Measurements from ENCODE around the gene CUL4A.
"Not testable (repeated sequence)": the region's sequence is repeated elsewhere in the genome, so short reads cannot be mapped to it uniquely, and the experiment has no call there.

The CUL4A gene
- 91.5 to 101 (median 100) reads per million in 3 donors for total RNA-seq

DNA sequence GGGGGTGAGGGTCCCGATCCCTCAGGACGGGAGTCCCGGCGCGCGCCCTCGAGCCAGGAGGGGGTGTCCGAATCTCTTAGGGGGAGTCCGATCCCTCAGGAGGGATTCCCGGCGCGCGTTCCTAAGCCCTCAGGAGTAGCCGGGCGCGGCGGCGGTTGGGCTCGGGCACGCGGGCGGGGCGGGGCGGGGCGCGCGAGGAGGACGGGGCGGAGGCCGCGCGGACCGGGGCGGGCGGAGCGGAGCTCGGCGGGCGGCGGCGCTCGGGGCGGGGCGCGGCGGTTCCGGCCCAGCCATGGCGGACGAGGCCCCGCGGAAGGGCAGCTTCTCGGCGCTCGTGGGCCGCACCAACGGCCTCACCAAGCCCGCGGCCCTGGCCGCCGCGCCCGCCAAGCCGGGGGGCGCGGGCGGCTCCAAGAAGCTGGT is at the start of gene CUL4A:
CUL4A (plus strand) TSS at position 278 of the 423 bp plus-strand sequence; CDS start at position 293, 15 bp downstream.
- H3K4me3 ChIP-seq (ENCODE audit: insufficient read depth, low read depth, low read length, poor library complexity, severe bottlenecking): peak within 1 kb of the TSS; percentile 91
- H3K4me1 ChIP-seq (ENCODE audit: control insufficient read depth, insufficient read depth, low read length, poor library complexity, severe bottlenecking): peaks cover 20% of the 10 kb centered on the region
- peak; percentile 54 to 60 (median 55) for DNase-seq
- no peaks in the 10 kb centered on the region for H3K9me3 ChIP-seq (ENCODE audit: control insufficient read depth, low read length)
- H3K27ac ChIP-seq (ENCODE audit: insufficient read depth, low read length, poor library complexity, severe bottlenecking): peak within 1 kb of the TSS; percentile 93
- H3K27me3 ChIP-seq (replicated peaks; ENCODE audit: control insufficient read depth, insufficient read depth, low read length, poor library complexity, severe bottlenecking): no peaks in the 10 kb centered on the region
- H3K36me3 ChIP-seq (ENCODE audit: control insufficient read depth, insufficient read depth, low read length): peaks cover 7% of the 10 kb centered on the region

DNA sequence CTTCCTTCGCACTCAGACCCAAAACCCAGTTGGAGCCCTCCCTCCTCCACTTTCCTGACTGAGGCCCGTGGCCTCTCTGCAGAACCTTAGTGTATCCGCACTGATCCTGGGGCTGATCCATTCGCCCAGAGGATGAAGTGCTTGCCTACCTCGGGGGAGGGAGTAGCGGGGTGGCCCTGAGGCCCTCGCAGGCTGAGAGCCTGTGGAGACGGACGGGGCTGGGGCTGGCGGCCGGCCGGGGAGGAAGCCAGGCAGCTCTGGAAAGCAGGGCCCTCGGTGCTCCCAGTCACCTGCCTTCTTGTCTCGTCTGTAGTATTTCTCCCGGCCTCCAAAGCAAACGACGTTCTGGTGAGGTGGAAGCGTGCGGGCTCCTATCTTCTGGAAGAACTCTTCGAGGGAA is 49.7 kb upstream of the CUL4A start:
- Histone ChIP-seq H3K36me3 (ENCODE audit: control insufficient read depth, insufficient read depth, low read length) (no peaks in the 10 kb centered on the region), H3K27ac (ENCODE audit: insufficient read depth, low read length, poor library complexity, severe bottlenecking) (no peak overlapping the region), H3K4me3 (ENCODE audit: insufficient read depth, low read depth, low read length, poor library complexity, severe bottlenecking) (no peak overlapping the region), H3K4me1 (ENCODE audit: control insufficient read depth, insufficient read depth, low read length, poor library complexity, severe bottlenecking) (peaks cover 9% of the 10 kb centered on the region), H3K27me3 (replicated peaks; ENCODE audit: control insufficient read depth, insufficient read depth, low read length, poor library complexity, severe bottlenecking) (no peaks in the 10 kb centered on the region), H3K9me3 (ENCODE audit: control insufficient read depth, low read length) (no peaks in the 10 kb centered on the region)
- no peak for DNase-seq

DNA sequence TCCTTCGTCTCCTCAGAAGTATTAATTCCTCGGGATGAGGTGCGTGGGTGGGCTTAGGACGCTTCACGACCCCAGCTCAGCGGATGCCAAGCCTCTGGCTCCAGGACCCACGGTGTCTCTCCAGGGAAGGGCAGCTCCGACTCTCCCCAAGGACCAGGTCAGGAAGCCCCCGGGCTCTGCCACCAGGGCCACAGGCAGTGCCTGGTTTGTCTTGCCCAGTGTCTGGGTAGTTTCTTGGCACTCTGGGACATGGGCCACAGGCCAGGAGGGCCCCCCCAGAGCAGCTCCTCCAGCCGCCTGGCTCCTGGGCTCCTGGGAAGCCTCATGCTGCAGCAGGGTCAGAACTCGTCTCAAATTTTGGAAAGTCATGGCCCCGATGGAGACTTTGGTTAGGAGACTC is 48.4 kb upstream of the CUL4A start:
- H3K27ac ChIP-seq (ENCODE audit: insufficient read depth, low read length, poor library complexity, severe bottlenecking): no peak overlapping the region

DNA sequence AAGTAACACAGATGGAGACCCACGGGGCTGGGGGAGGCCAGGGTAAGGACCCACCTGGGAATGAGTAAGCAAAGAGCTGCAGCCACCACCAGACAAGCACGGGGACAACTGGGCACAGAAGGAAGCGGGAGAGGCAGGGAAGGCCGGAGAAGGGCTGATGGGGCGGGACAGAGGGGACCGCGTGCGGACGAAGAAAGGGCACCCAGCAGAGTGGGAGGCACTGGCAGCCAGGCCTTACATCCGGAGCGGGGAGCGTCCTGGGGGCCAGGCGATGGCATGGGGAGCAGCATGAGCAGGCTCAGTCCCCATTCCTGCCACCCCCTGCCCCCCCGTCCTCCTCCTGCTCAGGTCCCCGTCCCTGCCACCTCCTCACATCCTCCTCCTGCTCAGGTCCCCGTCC is 48.0 kb upstream of the CUL4A start:
- H3K9me3 ChIP-seq (ENCODE audit: control insufficient read depth, low read length): no peaks in the 10 kb centered on the region
- no peak for DNase-seq
- H3K36me3 ChIP-seq (ENCODE audit: control insufficient read depth, insufficient read depth, low read length): no peaks in the 10 kb centered on the region
- H3K4me1 ChIP-seq (ENCODE audit: control insufficient read depth, insufficient read depth, low read length, poor library complexity, severe bottlenecking): peaks cover 9% of the 10 kb centered on the region
- no peaks in the 10 kb centered on the region for H3K27me3 ChIP-seq (replicated peaks; ENCODE audit: control insufficient read depth, insufficient read depth, low read length, poor library complexity, severe bottlenecking)
- H3K4me3 ChIP-seq (ENCODE audit: insufficient read depth, low read depth, low read length, poor library complexity, severe bottlenecking): no peak overlapping the region
- H3K27ac ChIP-seq (ENCODE audit: insufficient read depth, low read length, poor library complexity, severe bottlenecking): no peak overlapping the region

More for the DNA sequence above, 48.4 kb upstream of the CUL4A start:
- Histone ChIP-seq H3K27me3 (replicated peaks; ENCODE audit: control insufficient read depth, insufficient read depth, low read length, poor library complexity, severe bottlenecking) (no peaks in the 10 kb centered on the region), H3K9me3 (ENCODE audit: control insufficient read depth, low read length) (no peaks in the 10 kb centered on the region), H3K4me1 (ENCODE audit: control insufficient read depth, insufficient read depth, low read length, poor library complexity, severe bottlenecking) (peaks cover 9% of the 10 kb centered on the region), H3K4me3 (ENCODE audit: insufficient read depth, low read depth, low read length, poor library complexity, severe bottlenecking) (no peak overlapping the region), H3K36me3 (ENCODE audit: control insufficient read depth, insufficient read depth, low read length) (no peaks in the 10 kb centered on the region)
- DNase-seq: no peak

DNA sequence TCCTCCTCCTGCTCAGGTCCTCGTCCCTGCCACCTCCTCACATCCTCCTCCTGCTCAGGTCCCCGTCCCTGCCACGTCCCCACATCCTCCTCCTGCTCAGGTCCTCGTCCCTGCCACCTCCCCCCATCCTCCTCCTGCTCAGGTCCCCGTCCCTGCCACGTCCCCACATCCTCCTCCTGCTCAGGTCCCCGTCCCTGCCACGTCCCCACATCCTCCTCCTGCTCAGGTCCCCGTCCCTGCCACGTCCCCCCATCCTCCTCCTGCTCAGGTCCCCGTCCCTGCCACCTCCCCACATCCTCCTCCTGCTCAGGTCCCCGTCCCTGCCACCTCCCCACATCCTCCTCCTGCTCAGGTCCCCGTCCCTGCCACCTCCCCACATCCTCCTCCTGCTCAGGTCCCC is 47.4 kb upstream of the CUL4A start:
- H3K27ac ChIP-seq (ENCODE audit: insufficient read depth, low read length, poor library complexity, severe bottlenecking); H3K36me3 ChIP-seq (ENCODE audit: control insufficient read depth, insufficient read depth, low read length); H3K9me3 ChIP-seq (ENCODE audit: control insufficient read depth, low read length); H3K27me3 ChIP-seq (replicated peaks; ENCODE audit: control insufficient read depth, insufficient read depth, low read length, poor library complexity, severe bottlenecking); H3K4me1 ChIP-seq (ENCODE audit: control insufficient read depth, insufficient read depth, low read length, poor library complexity, severe bottlenecking); DNase-seq; H3K4me3 ChIP-seq (ENCODE audit: insufficient read depth, low read depth, low read length, poor library complexity, severe bottlenecking): not testable (repeated sequence)

DNA sequence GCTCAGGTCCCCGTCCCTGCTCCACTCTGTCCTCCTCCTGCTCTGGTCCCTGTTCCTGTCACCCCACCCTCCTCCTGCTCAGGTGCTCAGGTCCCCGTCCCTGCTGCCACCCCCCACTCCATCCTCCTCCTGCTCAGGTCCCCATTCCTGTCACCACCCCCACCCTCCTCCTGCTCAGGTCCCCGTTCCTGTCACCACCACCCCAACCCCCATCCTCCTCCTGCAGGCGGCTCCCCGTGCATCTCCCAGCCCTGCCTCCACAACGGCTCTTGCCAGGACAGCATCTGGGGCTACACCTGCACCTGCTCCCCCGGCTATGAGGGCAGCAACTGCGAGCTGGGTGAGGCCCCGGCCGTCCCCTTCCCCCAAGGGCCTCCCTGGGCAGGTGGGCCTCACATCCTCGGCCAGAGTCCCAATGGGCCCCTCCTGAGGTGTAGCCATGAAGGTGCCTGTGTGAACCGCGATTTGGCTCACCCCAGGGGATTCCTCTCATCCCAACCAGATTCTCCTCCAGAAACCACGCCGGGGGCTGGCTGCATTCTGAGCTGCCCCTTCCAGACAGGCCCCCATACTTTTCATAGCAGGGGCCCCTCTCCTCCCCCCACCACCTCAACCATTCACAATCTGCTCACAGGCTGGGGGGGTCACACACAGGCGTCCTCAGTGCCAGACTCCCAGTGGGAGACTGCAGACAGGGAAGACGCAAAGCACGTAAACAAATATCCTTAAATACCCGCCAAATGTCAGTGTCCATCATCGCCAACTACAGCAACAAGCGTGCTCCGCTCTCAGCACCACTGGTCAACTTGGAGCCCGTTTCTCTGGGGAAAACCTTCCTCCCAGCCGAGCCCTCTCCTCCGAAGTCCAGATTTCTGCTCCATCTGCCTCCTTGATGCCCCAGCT is 46.4 kb upstream of the CUL4A start:
- DNase-seq: no peak

DNA sequence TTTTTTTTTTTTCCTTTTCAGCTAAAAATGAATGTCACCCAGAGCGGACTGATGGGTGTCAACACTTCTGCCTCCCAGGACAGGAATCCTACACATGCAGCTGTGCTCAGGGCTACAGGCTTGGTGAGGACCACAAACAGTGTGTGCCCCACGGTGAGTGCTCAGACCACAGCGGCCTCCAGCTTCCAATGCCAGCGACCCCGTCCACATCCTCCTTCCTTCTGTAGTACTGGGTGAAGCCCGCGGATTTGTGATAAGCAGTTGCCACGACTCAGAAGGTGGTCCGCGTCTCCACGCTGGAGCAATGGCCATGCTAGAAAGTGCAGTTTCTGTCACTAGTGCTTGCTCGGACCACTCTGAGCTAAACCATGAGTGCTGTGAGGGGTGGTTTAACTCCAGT is 44.9 kb upstream of the CUL4A start:
- Histone ChIP-seq H3K27ac (ENCODE audit: insufficient read depth, low read length, poor library complexity, severe bottlenecking) (no peak overlapping the region), H3K27me3 (replicated peaks; ENCODE audit: control insufficient read depth, insufficient read depth, low read length, poor library complexity, severe bottlenecking) (no peaks in the 10 kb centered on the region), H3K4me3 (ENCODE audit: insufficient read depth, low read depth, low read length, poor library complexity, severe bottlenecking) (no peak overlapping the region), H3K4me1 (ENCODE audit: control insufficient read depth, insufficient read depth, low read length, poor library complexity, severe bottlenecking) (peaks cover 9% of the 10 kb centered on the region), H3K9me3 (ENCODE audit: control insufficient read depth, low read length) (no peaks in the 10 kb centered on the region), H3K36me3 (ENCODE audit: control insufficient read depth, insufficient read depth, low read length) (no peaks in the 10 kb centered on the region)
- no peak for DNase-seq

More for the DNA sequence above, 46.4 kb upstream of the CUL4A start:
- H3K27me3 ChIP-seq (replicated peaks; ENCODE audit: control insufficient read depth, insufficient read depth, low read length, poor library complexity, severe bottlenecking): no peaks in the 10 kb centered on the region
- H3K4me3 ChIP-seq (ENCODE audit: insufficient read depth, low read depth, low read length, poor library complexity, severe bottlenecking): no peak overlapping the region
- H3K36me3 ChIP-seq (ENCODE audit: control insufficient read depth, insufficient read depth, low read length): no peaks in the 10 kb centered on the region
- peaks cover 9% of the 10 kb centered on the region for H3K4me1 ChIP-seq (ENCODE audit: control insufficient read depth, insufficient read depth, low read length, poor library complexity, severe bottlenecking)
- no peaks in the 10 kb centered on the region for H3K9me3 ChIP-seq (ENCODE audit: control insufficient read depth, low read length)
- H3K27ac ChIP-seq (ENCODE audit: insufficient read depth, low read length, poor library complexity, severe bottlenecking): peak overlapping the region; percentile 2

DNA sequence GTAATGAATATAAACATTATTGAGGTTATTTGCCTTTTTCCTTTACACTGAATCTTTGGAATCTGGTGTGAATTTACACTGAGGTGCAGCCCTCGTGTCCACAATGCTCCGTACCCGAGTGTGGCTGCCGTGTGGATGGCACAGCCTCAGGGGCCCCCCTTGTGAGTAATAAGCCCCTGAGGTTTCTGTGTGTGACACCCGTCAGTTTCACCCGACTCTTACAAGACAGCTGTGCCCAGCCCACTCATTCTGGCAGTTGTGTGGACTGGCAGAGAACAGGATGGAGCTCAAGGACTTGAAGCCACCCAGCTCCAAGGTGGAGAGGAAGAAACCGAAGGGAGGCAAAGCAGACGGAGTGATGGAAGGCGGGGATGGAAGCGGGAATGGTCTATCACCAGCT is 43.1 kb upstream of the CUL4A start:
- Histone ChIP-seq H3K9me3 (ENCODE audit: control insufficient read depth, low read length) (no peaks in the 10 kb centered on the region), H3K27ac (ENCODE audit: insufficient read depth, low read length, poor library complexity, severe bottlenecking) (no peak overlapping the region), H3K4me1 (ENCODE audit: control insufficient read depth, insufficient read depth, low read length, poor library complexity, severe bottlenecking) (peaks cover 9% of the 10 kb centered on the region), H3K27me3 (replicated peaks; ENCODE audit: control insufficient read depth, insufficient read depth, low read length, poor library complexity, severe bottlenecking) (no peaks in the 10 kb centered on the region), H3K36me3 (ENCODE audit: control insufficient read depth, insufficient read depth, low read length) (no peaks in the 10 kb centered on the region), H3K4me3 (ENCODE audit: insufficient read depth, low read depth, low read length, poor library complexity, severe bottlenecking) (no peak overlapping the region)
- no peak for DNase-seq

DNA sequence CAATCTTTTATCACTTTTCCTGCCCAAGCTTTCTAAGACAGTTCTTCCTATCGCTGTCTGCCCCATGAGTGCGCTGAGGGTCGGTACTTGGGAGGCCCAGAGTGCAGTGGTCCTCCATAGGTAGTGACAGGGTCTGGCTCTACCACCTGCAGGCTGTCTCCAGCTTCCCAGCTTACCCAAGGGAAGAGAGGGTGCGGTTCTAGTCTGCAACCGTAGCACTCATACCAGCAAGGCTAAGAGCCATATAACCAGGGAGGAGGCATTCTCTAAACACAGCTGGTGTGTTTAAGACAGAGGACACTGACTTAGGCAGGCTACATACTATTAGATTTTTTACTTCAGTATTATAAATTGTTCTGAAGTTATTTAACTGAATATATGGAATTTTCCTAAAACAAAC is 42.7 kb upstream of the CUL4A start:
- peaks cover 5% of the 10 kb centered on the region for H3K4me1 ChIP-seq (ENCODE audit: control insufficient read depth, insufficient read depth, low read length, poor library complexity, severe bottlenecking)
- no peaks in the 10 kb centered on the region for H3K36me3 ChIP-seq (ENCODE audit: control insufficient read depth, insufficient read depth, low read length)
- no peaks in the 10 kb centered on the region for H3K9me3 ChIP-seq (ENCODE audit: control insufficient read depth, low read length)
- no peak for DNase-seq
- no peak overlapping the region for H3K27ac ChIP-seq (ENCODE audit: insufficient read depth, low read length, poor library complexity, severe bottlenecking)
- H3K27me3 ChIP-seq (replicated peaks; ENCODE audit: control insufficient read depth, insufficient read depth, low read length, poor library complexity, severe bottlenecking): no peaks in the 10 kb centered on the region
- H3K4me3 ChIP-seq (ENCODE audit: insufficient read depth, low read depth, low read length, poor library complexity, severe bottlenecking): no peak overlapping the region

DNA sequence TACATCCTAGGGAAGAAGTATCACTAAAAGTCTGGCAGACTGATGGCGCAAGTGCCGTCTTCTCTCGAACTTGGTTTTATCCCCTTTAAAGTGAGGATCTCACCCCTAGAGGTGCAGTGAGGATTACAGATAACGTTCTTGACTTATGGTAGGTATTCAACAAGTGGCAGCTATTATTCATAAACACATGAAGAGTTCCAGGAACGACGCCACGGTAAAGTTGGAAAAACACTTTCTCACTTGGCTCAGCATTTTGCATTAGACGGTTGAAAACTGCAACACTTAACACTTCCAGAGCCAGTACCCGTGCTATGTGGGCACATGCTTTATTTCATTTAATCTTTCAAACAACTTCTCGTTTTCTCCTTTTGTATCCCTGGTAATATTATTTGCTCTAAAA is 42.3 kb upstream of the CUL4A start:
- no peak for DNase-seq
- H3K4me1 ChIP-seq (ENCODE audit: control insufficient read depth, insufficient read depth, low read length, poor library complexity, severe bottlenecking): peaks cover 5% of the 10 kb centered on the region
- H3K27ac ChIP-seq (ENCODE audit: insufficient read depth, low read length, poor library complexity, severe bottlenecking): no peak overlapping the region
- H3K4me3 ChIP-seq (ENCODE audit: insufficient read depth, low read depth, low read length, poor library complexity, severe bottlenecking): no peak overlapping the region
- H3K36me3 ChIP-seq (ENCODE audit: control insufficient read depth, insufficient read depth, low read length): no peaks in the 10 kb centered on the region
- no peaks in the 10 kb centered on the region for H3K9me3 ChIP-seq (ENCODE audit: control insufficient read depth, low read length)
- H3K27me3 ChIP-seq (replicated peaks; ENCODE audit: control insufficient read depth, insufficient read depth, low read length, poor library complexity, severe bottlenecking): no peaks in the 10 kb centered on the region

Measured in effector memory CD4-positive, alpha-beta T cell (primary cell).